Measurements from ENCODE around the gene ELOA2.
"Not testable (repeated sequence)": the region's sequence is repeated elsewhere in the genome, so short reads cannot be mapped to it uniquely, and the experiment has no call there.

The ELOA2 gene

GRCh38 chr18:47035156-47035671 lies at the start of gene ELOA2:
ELOA2 (minus strand) TSS chr18:47035621; CDS start chr18:47035264, 357 bp downstream.
- no peak for DNase-seq (ENCODE audit: low read depth, low spot score)

GRCh38 chr18:47081578-47081977 lies 46.2 kb upstream of the ELOA2 start:
- DNase-seq (ENCODE audit: low read depth, low spot score): no peak

DNA sequence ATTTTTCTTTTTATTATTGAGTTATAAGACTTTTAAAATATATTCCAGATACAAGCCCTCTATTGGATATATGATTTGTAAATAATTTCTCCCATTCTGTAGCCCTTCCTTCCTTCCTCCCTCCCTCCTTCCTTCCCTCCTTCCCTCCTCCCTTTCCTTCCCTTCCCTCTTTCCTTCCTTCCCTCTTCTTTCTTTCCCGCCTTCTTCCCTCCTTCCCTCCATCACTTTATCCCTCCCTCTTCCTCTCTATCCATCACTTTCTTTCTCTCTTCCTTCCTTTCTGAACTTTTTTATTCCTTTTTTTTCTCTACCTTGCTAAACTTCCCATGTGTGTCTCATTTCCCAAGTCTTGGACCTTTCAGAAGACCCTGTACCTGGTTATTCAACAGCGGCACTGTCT lies 45.5 kb upstream of the ELOA2 start:
- no peak for DNase-seq (ENCODE audit: low read depth, low spot score)

GRCh38 chr18:47077111-47077510 lies 41.7 kb upstream of the ELOA2 start:
- DNase-seq (ENCODE audit: low read depth, low spot score): no peak

GRCh38 chr18:47075098-47075883 lies 39.9 kb upstream of the ELOA2 start:
- DNase-seq (ENCODE audit: low read depth, low spot score): no peak

DNA sequence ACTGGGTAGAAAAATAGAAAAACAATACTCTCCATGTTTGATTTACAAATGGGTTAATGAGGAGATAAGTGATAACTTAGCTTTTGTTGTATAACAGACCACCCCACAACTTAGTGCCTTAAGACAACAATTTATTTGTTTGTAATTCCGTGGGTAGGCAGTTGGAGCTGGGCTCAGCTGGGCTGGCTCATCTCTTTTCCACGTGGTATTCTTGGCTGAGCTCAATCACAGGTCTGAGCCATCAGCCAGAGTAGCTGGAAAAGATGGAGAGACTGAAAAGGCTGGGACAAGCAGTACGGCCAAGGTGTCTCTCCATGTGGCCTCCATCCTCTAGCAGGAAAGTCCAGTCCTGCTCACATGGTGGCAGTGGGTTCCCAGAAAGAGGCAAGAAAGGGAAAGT lies 32.2 kb upstream of the ELOA2 start:
- no peak for DNase-seq (ENCODE audit: low read depth, low spot score)

- DNase-seq (ENCODE audit: low read depth, low spot score): no peak
Measured at GRCh38 chr18:47063096-47063495, 27.7 kb upstream of the ELOA2 start.

DNA sequence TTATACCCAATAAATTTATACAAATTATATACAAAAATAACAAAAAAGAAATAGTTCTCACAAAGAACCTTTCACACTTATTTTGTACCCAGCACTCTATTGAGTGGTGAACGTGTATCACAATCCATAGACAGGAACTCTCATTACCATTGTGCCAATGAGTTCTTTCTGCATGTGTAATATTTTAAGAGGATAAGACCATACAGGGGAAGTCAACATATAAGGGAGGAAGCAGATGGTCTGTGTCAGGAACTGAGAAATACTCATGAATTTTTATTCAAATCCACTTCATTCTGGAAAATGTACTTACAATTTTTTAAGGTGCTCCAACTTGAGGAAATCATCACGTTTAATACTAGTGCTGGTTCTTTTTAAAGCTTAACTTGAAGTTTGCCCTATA lies 27.1 kb upstream of the ELOA2 start:
- no peak for DNase-seq (ENCODE audit: low read depth, low spot score)

DNA sequence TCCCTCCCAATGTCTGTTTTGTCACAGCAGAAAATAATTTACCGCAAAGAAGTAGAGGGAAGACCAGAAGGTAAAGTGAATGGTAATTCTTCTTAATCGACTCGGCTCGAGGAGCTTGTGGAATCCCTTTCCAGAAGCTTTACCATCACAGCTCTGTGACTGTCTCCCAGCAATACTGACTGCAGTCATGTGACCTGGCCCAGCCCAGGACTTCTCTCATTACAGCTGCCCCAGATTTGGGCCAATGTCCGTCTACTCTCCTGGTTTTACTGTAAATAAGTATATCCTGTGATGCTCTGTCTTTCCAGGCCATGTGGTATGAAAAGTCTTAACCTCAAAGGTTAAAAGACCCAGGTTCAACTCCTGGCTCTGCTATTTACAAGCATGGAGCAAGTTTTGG lies 18.9 kb upstream of the ELOA2 start:
- DNase-seq (ENCODE audit: low read depth, low spot score): no peak

DNA sequence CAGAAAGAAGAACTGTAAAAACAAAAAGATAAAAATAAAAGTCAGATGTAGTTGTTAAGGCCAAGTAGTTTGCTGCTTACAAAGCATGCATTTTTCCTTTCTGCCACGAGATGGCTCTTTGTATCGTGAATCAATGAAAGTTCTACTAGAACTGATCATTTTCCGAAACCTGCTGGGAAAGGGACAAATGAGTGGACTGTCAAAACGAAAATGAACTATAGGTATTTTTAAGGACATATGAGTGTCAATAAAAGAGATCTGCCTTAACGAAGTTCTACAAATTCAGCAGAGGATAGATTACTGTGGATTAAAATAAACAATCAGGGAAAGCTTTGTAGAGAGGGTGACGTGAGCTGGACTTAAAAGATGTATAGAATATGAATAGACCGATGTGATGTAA lies 15.0 kb upstream of the ELOA2 start:
- no peak for DNase-seq (ENCODE audit: low read depth, low spot score)

DNA sequence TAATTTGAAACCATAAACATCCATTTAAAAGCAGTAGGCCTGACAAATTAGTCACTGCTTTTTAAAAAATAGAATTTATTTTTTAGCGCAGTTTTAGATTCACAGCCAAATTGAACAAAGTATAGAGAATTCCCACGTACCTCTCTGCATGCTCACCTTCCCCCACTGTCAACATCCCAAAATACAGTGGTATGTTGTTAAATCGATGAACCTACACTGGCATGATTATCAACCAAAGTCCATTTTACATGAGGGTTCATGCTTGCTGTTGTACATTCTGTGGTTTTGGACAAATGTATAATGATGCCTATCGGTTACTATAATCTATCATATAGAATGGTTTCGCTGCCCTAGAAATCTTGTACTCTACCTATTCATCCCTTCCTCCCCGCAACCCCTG lies 5.6 kb upstream of the ELOA2 start:
- DNase-seq (ENCODE audit: low read depth, low spot score): no peak

GRCh38 chr18:47036927-47037578 lies 1.6 kb upstream of the ELOA2 start:
- DNase-seq (ENCODE audit: low read depth, low spot score): no peak

DNA sequence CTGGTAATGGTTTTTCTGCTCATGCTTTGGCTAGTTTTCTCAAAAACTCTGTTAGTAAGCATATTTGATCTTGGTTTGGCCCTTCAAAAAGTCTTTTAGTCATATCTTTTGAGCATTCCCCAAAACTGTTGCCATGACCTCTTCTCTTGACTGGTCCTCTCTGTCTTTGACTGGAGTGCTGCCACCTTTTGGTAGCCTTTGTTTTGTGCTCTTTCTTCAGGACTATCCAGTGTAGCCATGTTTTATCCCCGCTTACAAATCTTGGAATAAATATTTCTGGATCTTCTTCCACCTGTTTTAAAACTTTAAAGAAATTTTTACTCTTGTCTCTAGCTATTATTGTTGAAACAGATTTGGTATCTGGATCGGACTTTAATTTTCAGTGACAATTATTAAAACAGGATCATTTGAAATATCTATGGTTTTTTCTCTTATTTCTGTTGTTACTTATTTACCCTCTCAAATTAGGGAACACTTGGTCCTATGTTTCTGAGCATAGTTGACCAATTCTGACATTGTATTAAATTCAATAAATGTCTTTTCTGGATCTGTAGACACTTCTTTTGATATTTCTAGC lies 965 bp upstream of the ELOA2 start:
- no peak for DNase-seq (ENCODE audit: low read depth, low spot score)

GRCh38 chr18:47034591-47034990 lies 830 bp downstream of the ELOA2 start:
- DNase-seq (ENCODE audit: low read depth, low spot score): not testable (repeated sequence)

GRCh38 chr18:47032945-47033344 lies 2.5 kb downstream of the ELOA2 start:
- DNase-seq (ENCODE audit: low read depth, low spot score): no peak

- not testable (repeated sequence) for DNase-seq (ENCODE audit: low read depth, low spot score)
Measured at GRCh38 chr18:47030887-47031286, 4.5 kb downstream of the ELOA2 start.

DNA sequence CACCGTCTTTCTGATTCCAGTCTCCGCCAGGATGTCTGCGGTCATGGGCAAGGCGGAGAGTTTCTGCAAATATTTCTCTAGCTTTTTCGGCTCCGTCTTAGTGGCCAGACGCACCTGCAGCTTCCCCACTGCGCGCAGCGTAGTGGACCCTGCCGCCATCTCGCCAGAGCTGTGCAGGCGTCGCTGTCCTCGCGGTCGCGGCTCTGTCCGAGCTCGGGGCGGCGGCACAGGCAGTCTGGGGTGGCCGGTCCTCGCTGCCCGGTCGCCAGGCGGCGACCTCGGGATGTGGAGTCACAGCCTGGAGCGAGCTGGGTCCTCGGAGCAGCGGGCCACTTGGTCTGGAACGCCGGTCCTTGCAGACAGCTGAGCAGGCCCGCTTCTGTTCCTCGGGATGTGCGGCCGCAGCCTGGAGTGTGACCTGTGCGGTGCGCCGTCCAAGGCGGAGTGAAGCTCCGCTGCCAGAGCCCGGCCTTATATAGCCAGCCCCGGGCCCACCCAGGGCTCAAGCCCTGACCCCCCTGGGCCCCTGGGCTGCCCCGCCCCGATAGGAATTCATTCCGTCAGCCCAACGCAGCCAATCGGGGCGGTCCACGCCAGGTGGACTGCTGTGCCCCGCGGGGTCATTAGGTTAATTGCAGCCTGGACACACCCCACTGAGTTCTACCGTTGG lies 5.6 kb downstream of the ELOA2 start:
- not testable (repeated sequence) for DNase-seq (ENCODE audit: low read depth, low spot score)

GRCh38 chr18:47028738-47029137 lies 6.7 kb downstream of the ELOA2 start:
- not testable (repeated sequence) for DNase-seq (ENCODE audit: low read depth, low spot score)

GRCh38 chr18:47025557-47026174 lies 9.8 kb downstream of the ELOA2 start:
- not testable (repeated sequence) for DNase-seq (ENCODE audit: low read depth, low spot score)

- not testable (repeated sequence) for DNase-seq (ENCODE audit: low read depth, low spot score)
Measured at GRCh38 chr18:47023769-47024465, 11.5 kb downstream of the ELOA2 start.

- not testable (repeated sequence) for DNase-seq (ENCODE audit: low read depth, low spot score)
Measured at GRCh38 chr18:47022821-47023220, 12.6 kb downstream of the ELOA2 start.

All from activated CD4-positive, CD25-positive, alpha-beta regulatory T cell treated with anti-CD3 and anti-CD28 coated beads, Interleukin-2, amount 50 U/mL, for 16 hours (primary cell).